ENCODE measurements around the gene FCHSD2. TPM values are rescaled to one million over a fixed set of nuclear protein-coding genes. Genes with fewer than 3 reads are reported as not detected.

FCHSD2 gene
- total and polyA plus RNA-seq, 2 donors (not counting 1 experiment from before 2014, with no cell fraction given) = 113 to 189 TPM

DNA sequence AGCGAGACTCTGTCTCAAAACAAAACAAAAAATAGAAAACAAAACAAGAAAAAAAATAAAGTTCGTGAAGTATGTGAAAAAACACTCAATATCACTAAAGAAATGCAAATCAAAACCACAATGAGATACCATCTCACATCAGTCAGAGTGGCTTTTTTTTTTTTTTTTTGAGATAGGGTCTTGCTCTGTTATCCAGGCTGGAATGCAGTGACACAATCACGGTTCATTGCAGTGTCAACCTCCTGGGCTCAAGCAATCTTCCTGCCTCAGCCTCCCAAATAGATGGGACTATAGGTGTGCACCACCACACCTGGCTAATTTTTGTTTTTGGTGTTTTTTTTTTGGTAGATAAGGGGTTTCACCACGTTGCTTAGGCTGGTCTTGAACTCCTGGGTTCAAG, 290.4 kb downstream of the FCHSD2 start:
- intact Hi-C loops (cut with micrococcal nuclease) = no loop called here
- CTCF ChIA-PET = interaction anchor here (0.8 kb wide), 1 partner anchor 81 kb away, joined by 3 read pairs; no protein-coding TSS in a partner anchor
- Histone ChIP-seq H3K9me3 (ENCODE audit: control extremely low read depth in 1 of 3, control insufficient read depth in 2 of 3, insufficient read depth in 1 of 3, low read length in 2 of 3) (no peaks in the 10 kb centered on the region), H3K36me3 (replicated peaks in 1 of 2; ENCODE audit: control extremely low read depth in 1 of 2, control insufficient read depth in 1 of 2, extremely low read depth in 1 of 2, insufficient read depth in 2 of 2, low read length in 1 of 2) (peaks cover 10 to 61% of the 10 kb centered on the region in 2 experiments), H3K4me3 (ENCODE audit: control extremely low read depth in 1 of 5, extremely low read depth in 1 of 5, insufficient read depth in 1 of 5, low read depth in 2 of 5, low read length in 4 of 5) (no peak overlapping the region), H3K27ac (ENCODE audit: low read length in 2 of 2) (no peak overlapping the region), H2AFZ (ENCODE audit: insufficient read depth, low read depth, low read length, poor library complexity, severe bottlenecking) (no peak overlapping the region), H4K20me1 (ENCODE audit: control insufficient read depth, insufficient read depth, low read length, poor library complexity, severe bottlenecking) (peaks cover 46% of the 10 kb centered on the region), H3K4me2 (replicated peaks; ENCODE audit: low read depth, low read length, poor library complexity, severe bottlenecking) (no peak overlapping the region), H3K27me3 (replicated peaks in 1 of 4; ENCODE audit: control extremely low read depth in 1 of 4, control insufficient read depth in 3 of 4, insufficient read depth in 4 of 4, low read length in 3 of 4) (no peaks in the 10 kb centered on the region), H3K9ac (ENCODE audit: low read length) (no peak overlapping the region), H3K79me2 (ENCODE audit: control insufficient read depth, insufficient read depth, low read length) (peaks cover 65% of the 10 kb centered on the region), H3K4me1 (ENCODE audit: control insufficient read depth in 2 of 2, insufficient read depth in 2 of 2, low read length in 2 of 2) (no peaks in the 10 kb centered on the region)
- POLR2A ChIA-PET = no interaction called here
- 100% methylated on average over 1 of the region's 4 CpGs for WGBS (ENCODE audit: insufficient coverage)
- Mint-ChIP-seq H3K9me3 (ENCODE audit: insufficient read depth) (no peaks in the 10 kb centered on the region), H3K27ac (peak overlapping the region; percentile 59), H3K4me1 (peaks cover 9% of the 10 kb centered on the region), H3K4me3 (no peak overlapping the region), H3K27me3 (no peaks in the 10 kb centered on the region)
- DNase-seq (no peak), ATAC-seq (ENCODE audit: low read depth) (no peak)
- TF ChIP-seq EZH2 (IDR thresholded peaks at IDR 0.05; ENCODE audit: borderline replicate concordance, insufficient read depth, low read depth, low read length, poor library complexity, severe bottlenecking) = no peak
- no peak for TF ChIP-seq CTCF (IDR thresholded peaks at IDR 0.05)

DNA sequence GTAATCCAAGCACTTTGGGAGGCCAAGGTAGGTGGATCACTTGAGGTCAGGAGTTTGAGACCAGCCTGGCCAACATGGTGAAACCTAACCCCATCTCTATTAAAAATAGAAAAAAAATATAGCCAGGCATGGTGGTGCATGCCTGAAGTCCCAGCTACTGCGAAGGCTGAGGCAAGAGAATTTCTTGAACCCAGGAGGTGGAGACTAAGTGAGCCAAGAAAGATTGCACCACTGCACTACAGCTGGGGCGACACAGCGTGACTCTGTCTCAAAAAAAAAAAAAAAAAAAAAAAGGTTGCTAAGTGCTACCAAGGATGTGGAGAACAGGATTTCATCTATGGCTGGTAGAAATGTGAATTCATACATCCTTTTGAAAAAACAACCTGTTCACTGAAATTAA, 291.3 kb downstream of the FCHSD2 start:
- no CpG with 5 or more reads among the region's 3 CpGs for WGBS (ENCODE audit: insufficient coverage)
- DNase-seq (no peak), ATAC-seq (ENCODE audit: low read depth) (no peak)
- Histone ChIP-seq H3K4me1 (ENCODE audit: control insufficient read depth in 2 of 2, insufficient read depth in 2 of 2, low read length in 2 of 2) (no peaks in the 10 kb centered on the region), H3K79me2 (ENCODE audit: control insufficient read depth, insufficient read depth, low read length) (peaks cover 62% of the 10 kb centered on the region), H4K20me1 (ENCODE audit: control insufficient read depth, insufficient read depth, low read length, poor library complexity, severe bottlenecking) (peaks cover 50% of the 10 kb centered on the region), H3K9ac (ENCODE audit: low read length) (no peak overlapping the region), H3K4me2 (replicated peaks; ENCODE audit: low read depth, low read length, poor library complexity, severe bottlenecking) (no peak overlapping the region), H3K27ac (ENCODE audit: low read length in 2 of 2) (peak overlapping the region in 1 of 2 donors; percentile 34), H2AFZ (ENCODE audit: insufficient read depth, low read depth, low read length, poor library complexity, severe bottlenecking) (no peak overlapping the region), H3K27me3 (replicated peaks in 1 of 4; ENCODE audit: control extremely low read depth in 1 of 4, control insufficient read depth in 3 of 4, insufficient read depth in 4 of 4, low read length in 3 of 4) (no peaks in the 10 kb centered on the region), H3K9me3 (ENCODE audit: control extremely low read depth in 1 of 3, control insufficient read depth in 2 of 3, insufficient read depth in 1 of 3, low read length in 2 of 3) (no peaks in the 10 kb centered on the region), H3K4me3 (ENCODE audit: control extremely low read depth in 1 of 5, extremely low read depth in 1 of 5, insufficient read depth in 1 of 5, low read depth in 2 of 5, low read length in 4 of 5) (no peak overlapping the region), H3K36me3 (replicated peaks in 1 of 2; ENCODE audit: control extremely low read depth in 1 of 2, control insufficient read depth in 1 of 2, extremely low read depth in 1 of 2, insufficient read depth in 2 of 2, low read length in 1 of 2) (peaks cover 9 to 61% of the 10 kb centered on the region in 2 experiments)
- Mint-ChIP-seq H3K27ac (peak overlapping the region; percentile 56), H3K9me3 (ENCODE audit: insufficient read depth) (no peaks in the 10 kb centered on the region), H3K27me3 (no peaks in the 10 kb centered on the region), H3K4me1 (peaks cover 9% of the 10 kb centered on the region), H3K4me3 (no peak overlapping the region)
- ChIA-PET POLR2A (no interaction called here), CTCF (interaction anchor here (0.8 kb wide), 1 partner anchor 80 kb away, joined by 3 read pairs; no protein-coding TSS in a partner anchor)
- intact Hi-C loops (cut with micrococcal nuclease) = no loop called here
- TF ChIP-seq CTCF (IDR thresholded peaks at IDR 0.05) (no peak), EZH2 (IDR thresholded peaks at IDR 0.05; ENCODE audit: borderline replicate concordance, insufficient read depth, low read depth, low read length, poor library complexity, severe bottlenecking) (no peak)

Data from B cell (primary cell).